ENCODE data around the gene GRB7. TPM values are rescaled to one million over a fixed set of nuclear protein-coding genes. Genes with fewer than 3 reads are reported as not detected.
A peak's percentile ranks its signal among the peaks of the same experiment; 100 is the strongest.

The GRB7 gene
- total and polyA plus RNA-seq, 2 of the 4 experiments (the other 2 are of a cell fraction) = 0.18 to 0.36 TPM

DNA sequence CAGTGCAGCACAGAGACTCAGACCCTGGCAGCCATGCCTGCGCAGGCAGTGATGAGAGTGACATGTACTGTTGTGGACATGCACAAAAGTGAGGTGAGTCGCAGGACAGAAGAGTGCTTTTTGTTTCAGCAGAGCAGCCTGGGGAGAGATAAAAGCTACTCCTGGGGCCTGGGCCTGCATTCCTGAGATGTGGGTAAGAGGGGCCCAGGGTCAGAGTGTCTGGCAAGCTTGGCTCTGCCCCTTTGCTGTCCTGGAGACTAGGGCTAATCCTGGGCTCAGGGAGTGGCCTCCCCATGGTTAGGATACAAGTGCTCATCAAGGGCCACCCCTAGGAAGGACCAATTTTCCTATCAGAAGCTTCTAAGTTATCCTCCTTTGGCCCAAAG is 42.7 kb upstream of the GRB7 start:
- Histone ChIP-seq H4K5ac (ENCODE audit: low read depth, low read length) (no peak overlapping the region), H3K4me3 (ENCODE audit: insufficient read depth, low read depth, low read length) (no peak overlapping the region), H3K56ac (ENCODE audit: extremely low read depth, insufficient read depth, low read length) (no peak overlapping the region), H4K20me1 (ENCODE audit: insufficient read depth, low read length) (no peaks in the 10 kb centered on the region), H2BK15ac (ENCODE audit: low read depth, low read length) (no peak overlapping the region), H3K4ac (ENCODE audit: low read depth, low read length) (no peak overlapping the region), H2BK20ac (ENCODE audit: low read depth, low read length) (no peak overlapping the region), H4K8ac (ENCODE audit: low read depth in 2 of 2, low read length in 2 of 2) (no peak overlapping the region), H3K4me2 (ENCODE audit: low read depth, low read length) (no peak overlapping the region), H3K27me3 (ENCODE audit: control insufficient read depth, insufficient read depth, low read length) (no peaks in the 10 kb centered on the region), H3K36me3 (ENCODE audit: control insufficient read depth, insufficient read depth, low read length) (no peaks in the 10 kb centered on the region), H4K91ac (ENCODE audit: insufficient read depth, low read depth, low read length) (no peak overlapping the region), H2AK5ac (ENCODE audit: low read depth, low read length) (no peak overlapping the region), H3K27ac (ENCODE audit: insufficient read depth, low read length) (no peak overlapping the region), H3K14ac (replicated peaks; ENCODE audit: low read depth, low read length) (no peak overlapping the region), H3K9ac (ENCODE audit: low read depth, low read length) (no peak overlapping the region), H3K79me1 (ENCODE audit: low read depth in 1 of 2, low read length in 2 of 2) (peaks cover 0 to 6% of the 10 kb centered on the region in 2 experiments; a peak in 1 of 4 replicates), H2AK9ac (replicated peaks; ENCODE audit: low read depth, low read length, poor library complexity) (no peak overlapping the region), H3K9me1 (ENCODE audit: insufficient read depth, low read length) (0 out of 2 replicates have a peak, but pooled peaks cover 6% of the 10 kb centered on the region), H3K4me1 (ENCODE audit: control insufficient read depth, insufficient read depth, low read length) (peaks cover 2% of the 10 kb centered on the region; the same call in 1 of the 2 replicates), H2AFZ (replicated peaks; ENCODE audit: low read length, poor library complexity) (peak overlapping the region; percentile 65), H3K23ac (ENCODE audit: low read depth, low read length) (no peak overlapping the region), H2BK5ac (ENCODE audit: low read depth, low read length, poor library complexity, severe bottlenecking) (peak overlapping the region; percentile 14), H3K9me3 (ENCODE audit: control insufficient read depth, insufficient read depth, low read length) (no peaks in the 10 kb centered on the region), H2BK120ac (ENCODE audit: low read depth, low read length) (no peak overlapping the region), H3K18ac (ENCODE audit: low read depth, low read length) (no peak overlapping the region)
- ChIA-PET CTCF (no interaction called here), POLR2A (ENCODE audit: unreplicated experiment) (no interaction called here)
- TF ChIP-seq RCOR1 (IDR thresholded peaks at IDR 0.05; ENCODE audit: insufficient replicate concordance, low read length) = no peak
- TF ChIP-seq, protein P1, sequence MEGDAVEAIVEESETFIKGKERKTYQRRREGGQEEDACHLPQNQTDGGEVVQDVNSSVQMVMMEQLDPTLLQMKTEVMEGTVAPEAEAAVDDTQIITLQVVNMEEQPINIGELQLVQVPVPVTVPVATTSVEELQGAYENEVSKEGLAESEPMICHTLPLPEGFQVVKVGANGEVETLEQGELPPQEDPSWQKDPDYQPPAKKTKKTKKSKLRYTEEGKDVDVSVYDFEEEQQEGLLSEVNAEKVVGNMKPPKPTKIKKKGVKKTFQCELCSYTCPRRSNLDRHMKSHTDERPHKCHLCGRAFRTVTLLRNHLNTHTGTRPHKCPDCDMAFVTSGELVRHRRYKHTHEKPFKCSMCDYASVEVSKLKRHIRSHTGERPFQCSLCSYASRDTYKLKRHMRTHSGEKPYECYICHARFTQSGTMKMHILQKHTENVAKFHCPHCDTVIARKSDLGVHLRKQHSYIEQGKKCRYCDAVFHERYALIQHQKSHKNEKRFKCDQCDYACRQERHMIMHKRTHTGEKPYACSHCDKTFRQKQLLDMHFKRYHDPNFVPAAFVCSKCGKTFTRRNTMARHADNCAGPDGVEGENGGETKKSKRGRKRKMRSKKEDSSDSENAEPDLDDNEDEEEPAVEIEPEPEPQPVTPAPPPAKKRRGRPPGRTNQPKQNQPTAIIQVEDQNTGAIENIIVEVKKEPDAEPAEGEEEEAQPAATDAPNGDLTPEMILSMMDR (conservative IDR thresholded peaks at IDR 0.05; ENCODE audit: low read depth, low read length) = no peak
- WGBS, 2 experiments (ENCODE audit: extremely low coverage in 2 of 2, insufficient read length in 1 of 2) = no CpG with 5 or more reads among the region's 2 CpGs
- DNase-seq = no peak
- in situ Hi-C loops (cut with MboI; ENCODE audit: low sequenced_read_pairs) = no loop called here
- no peak for ATAC-seq (ENCODE audit: low read depth)
- dilution Hi-C loops (cut with HindIII; ENCODE audit: low sequenced_read_pairs, unreplicated experiment) = no loop called here
- intact Hi-C loops (cut with micrococcal nuclease) = no loop called here
- no TSS peak for BruUV-seq (replicated peaks)

Measured in IMR-90 (cell line).